HCT116 (cell line): Measurements from ENCODE around the gene RUNX2. TPM values are rescaled to one million over a fixed set of nuclear protein-coding genes. Genes with fewer than 3 reads are reported as not detected.

Experiments used
- ATAC-seq: fragments of 200-7000 bp; cut with Tn5 transposase; 2 replicates; pipeline ENCODE4 v1.9.1; 2020; ENCODE audit warnings: mild to moderate bottlenecking, moderate library complexity
- BruUV-seq: library from RNA; stranded (reverse); fragments of 400-500 nt; replicated peaks from 2 replicates; lab custom pipeline; 2021; lab: Mats Ljungman, UMichigan
- CTCF ChIA-PET: fragments of 300-600 bp; sonication (Branson Sonifier 250); formaldehyde crosslinking; loops from one replicate; lab custom pipeline; 2021; ENCODE audit warnings: antibody characterized with exemption; lab: Charles Lee
- POLR2A ChIA-PET: fragments of 300-600, 350-600 bp; sonication (Branson Sonifier 250); formaldehyde crosslinking; loops from one replicate; lab custom pipeline; 2021; ENCODE audit warnings: antibody characterized with exemption; lab: Charles Lee
- RAD21 ChIA-PET, 2 experiments: fragments of 300-600 bp; sonication (Branson Sonifier 250); formaldehyde crosslinking; loops; one replicate each; lab custom pipeline; 2023; ENCODE audit warnings: low total read pairs in 2 of 2; ENCODE audit not compliant: uncharacterized antibody in 2 of 2, unreplicated experiment in 2 of 2, low non-redundant PET in 1 of 2; lab: Charles Lee
- DNase-seq: peaks from one replicate; pipeline ENCODE4 v3.0.0-alpha.2; 2010; ENCODE audit warnings: low read depth, low spot score
- H2AFZ ChIP-seq: fragments of 200-600 bp; shearing (Covaris generic), sonication (generic); 2 replicates; pipeline ENCODE4 v1.6.1; 2017; ENCODE audit warnings: low read depth, mixed run types, mixed read lengths, antibody characterized with exemption, low read length; ENCODE audit not compliant: poor library complexity, severe bottlenecking
- H3K27ac ChIP-seq: 2 replicates; pipeline ENCODE4 v1.5.1; 2012; ENCODE audit warnings: low read depth, low read length
- H3K27me3 ChIP-seq: fragments of 200-600 bp; sonication (generic); 2 replicates; pipeline ENCODE4 v1.6.1; 2016; ENCODE audit warnings: mixed run types, low read length, mixed read lengths; ENCODE audit not compliant: insufficient read depth
- H3K36me3 ChIP-seq, 2 experiments: fragments of 200-500 bp in 1 of 2; fragments of 200-600 bp in 1 of 2; sonication (Bioruptor generic) in 1 of 2; sonication (generic) in 1 of 2; 2 replicates each; pipeline versions ENCODE4 v1.5.1 to v1.6.1; 2014 to 2016; ENCODE audit warnings: low read length in 2 of 2, inconsistent platforms in 1 of 2, mixed read lengths in 1 of 2, mixed run types in 1 of 2; ENCODE audit not compliant: insufficient read depth in 2 of 2, control insufficient read depth in 1 of 2
- H3K4me1 ChIP-seq, 2 experiments: fragments of 200-600 bp in 1 of 2; sonication (generic) in 1 of 2; 2 replicates each; pipeline versions ENCODE4 v1.5.1 to v1.6.1; 2012 to 2017; ENCODE audit warnings: low read length in 2 of 2, inconsistent platforms in 1 of 2, mild to moderate bottlenecking in 1 of 2, mixed read lengths in 1 of 2, mixed run types in 1 of 2, moderate library complexity in 1 of 2; ENCODE audit not compliant: insufficient read depth in 2 of 2, control insufficient read depth in 1 of 2
- H3K4me2 ChIP-seq: fragments of 200-600 bp; sonication (generic); 2 replicates; pipeline ENCODE4 v1.6.1; 2017; ENCODE audit warnings: mixed run types, low read length, mixed read lengths
- H3K4me3 ChIP-seq, 2 experiments: fragments of 200-600 bp in 1 of 2; sonication (generic) in 1 of 2; replicated peaks in 1 of 2; 2 replicates each; pipeline ENCODE4 v1.5.1; 2011 to 2016; ENCODE audit warnings: low read length in 2 of 2, control low read depth in 1 of 2, low read depth in 1 of 2, mild to moderate bottlenecking in 1 of 2, mixed read lengths in 1 of 2, mixed run types in 1 of 2
- H3K79me2 ChIP-seq: fragments of 200-600 bp; sonication (generic); 2 replicates; pipeline ENCODE4 v1.6.1; 2017; ENCODE audit warnings: mild to moderate bottlenecking, mixed run types, low read length, moderate library complexity, mixed read lengths; ENCODE audit not compliant: insufficient read depth
- H3K9ac ChIP-seq: fragments of 200-600 bp; sonication (generic); 2 replicates; pipeline ENCODE4 v1.6.1; 2016; ENCODE audit warnings: low read length, mixed read lengths
- H3K9me2 ChIP-seq: fragments of 200-600 bp; sonication (generic), shearing (Covaris generic); 2 replicates; pipeline ENCODE4 v1.6.1; 2017; ENCODE audit warnings: mixed run types, mild to moderate bottlenecking, moderate library complexity; ENCODE audit not compliant: insufficient read depth
- H3K9me3 ChIP-seq, 2 experiments: fragments of 200-500 bp in 1 of 2; fragments of 200-600 bp in 1 of 2; sonication (Bioruptor generic) in 1 of 2; sonication (generic) in 1 of 2; 2 replicates each; pipeline ENCODE4 v1.6.1; 2014 to 2017; ENCODE audit warnings: low read length in 2 of 2, mixed read lengths in 2 of 2, inconsistent platforms in 1 of 2, low read depth in 1 of 2, mild to moderate bottlenecking in 1 of 2, mixed run types in 1 of 2, moderate library complexity in 1 of 2; ENCODE audit not compliant: control insufficient read depth in 1 of 2, insufficient read depth in 1 of 2
- H4K20me1 ChIP-seq: fragments of 200-600 bp; sonication (generic), shearing (Covaris generic); 2 replicates; pipeline ENCODE4 v1.6.1; 2017; ENCODE audit warnings: mixed run types, mild to moderate bottlenecking, moderate library complexity; ENCODE audit not compliant: insufficient read depth
- ATF3 ChIP-seq: IDR thresholded peaks from 2 replicates; pipeline ENCODE4 v1.6.1; 2012
- CBX3 ChIP-seq: IDR thresholded peaks from 2 replicates; pipeline ENCODE4 v1.6.1; 2012; ENCODE audit warnings: low read depth
- CEBPB ChIP-seq: IDR thresholded peaks from 2 replicates; pipeline ENCODE4 v1.6.1; 2012; ENCODE audit warnings: low read depth
- CTCF ChIP-seq, 3 experiments: fragments of 200-600 bp in 1 of 3; sonication (generic) in 1 of 3; IDR thresholded peaks in 2 of 3; conservative IDR thresholded peaks in 1 of 3; 2 replicates each; pipeline ENCODE4 v1.5.1; 2012 to 2017; ENCODE audit warnings: low read depth in 2 of 3, low read length in 2 of 3, antibody characterized with exemption in 1 of 3, borderline replicate concordance in 1 of 3, control low read depth in 1 of 3, mild to moderate bottlenecking in 1 of 3, mixed read lengths in 1 of 3, mixed run types in 1 of 3, moderate library complexity in 1 of 3; ENCODE audit not compliant: insufficient read depth in 1 of 3
- EGR1 ChIP-seq: IDR thresholded peaks from 2 replicates; pipeline ENCODE4 v1.6.1; 2012; ENCODE audit warnings: low read depth
- ELF1 ChIP-seq: IDR thresholded peaks from 2 replicates; pipeline ENCODE4 v1.6.1; 2012; ENCODE audit warnings: low read depth, borderline replicate concordance
- EZH2 ChIP-seq: fragments of 200-600 bp; sonication (generic); IDR thresholded peaks from 2 replicates; pipeline ENCODE4 v1.6.1; 2017; ENCODE audit warnings: antibody characterized with exemption, mixed run types
- EZH2phosphoT487 ChIP-seq: fragments of 200-600 bp; IDR thresholded peaks from 2 replicates; pipeline ENCODE4 v1.6.1; 2018; ENCODE audit warnings: antibody characterized with exemption, borderline replicate concordance
- FOSL1 ChIP-seq: IDR thresholded peaks from 2 replicates; pipeline ENCODE4 v1.6.1; 2012; ENCODE audit warnings: low read depth
- JUND ChIP-seq: IDR thresholded peaks from 2 replicates; pipeline ENCODE4 v1.6.1; 2012
- MAX ChIP-seq: IDR thresholded peaks from 2 replicates; pipeline ENCODE4 v1.6.1; 2012
- POLR2AphosphoS5 ChIP-seq: IDR thresholded peaks from 2 replicates; pipeline ENCODE4 v1.6.1; 2011; ENCODE audit warnings: mild to moderate bottlenecking, low read depth, low read length, moderate library complexity
- RAD21 ChIP-seq: IDR thresholded peaks from 2 replicates; pipeline ENCODE4 v1.6.1; 2012; ENCODE audit warnings: low read depth, mild to moderate bottlenecking
- REST ChIP-seq: IDR thresholded peaks from 2 replicates; pipeline ENCODE4 v1.6.1; 2012; ENCODE audit warnings: low read depth
- SP1 ChIP-seq: IDR thresholded peaks from 2 replicates; pipeline ENCODE4 v1.6.1; 2012; ENCODE audit warnings: low read depth
- SRF ChIP-seq: IDR thresholded peaks from 2 replicates; pipeline ENCODE4 v1.6.1; 2012; ENCODE audit warnings: low read depth
- TCF7L2 ChIP-seq: IDR thresholded peaks from 2 replicates; pipeline ENCODE4 v1.7.0; 2011; ENCODE audit warnings: borderline replicate concordance, inconsistent platforms; ENCODE audit not compliant: insufficient read depth, insufficient read length; ENCODE audit errors: extremely low read depth
- YY1 ChIP-seq: IDR thresholded peaks from 2 replicates; pipeline ENCODE4 v1.6.1; 2011; ENCODE audit warnings: low read length, low read depth, moderate library complexity, mild to moderate bottlenecking; ENCODE audit not compliant: insufficient replicate concordance; ENCODE audit errors: extremely low read depth
- ZFX ChIP-seq: fragments of 450-650 bp; IDR thresholded peaks from 2 replicates; pipeline ENCODE4 v1.6.1; 2017
- ZNF274 ChIP-seq: fragments of 200-500 bp; sonication (Bioruptor generic); IDR thresholded peaks from 2 replicates; pipeline ENCODE4 v1.6.1; 2014; ENCODE audit warnings: mild to moderate bottlenecking, low read depth, low read length, inconsistent platforms
- intact Hi-C: fragments of 100-400 bp; cut with micrococcal nuclease; formaldehyde crosslinking; loops from 2 replicates; pipeline ENCODE4 v1.10.0; 2022
- total RNA-seq: library from RNA; stranded (reverse); gene quantifications from one replicate; pipeline ENCODE4 v1.2.1, GENCODE V29; 2021; ENCODE audit not compliant: unreplicated experiment

RUNX2 gene
- total RNA-seq, 1 experiment from 2014 or later: 1.1 TPM

GRCh38 chr6:45552536-45552935 is 224.4 kb downstream of the RUNX2 start:
- Histone ChIP-seq H3K9me2 (no peaks in the 10 kb centered on the region), H3K9me3 (no peaks in the 10 kb centered on the region), H3K36me3 (no peaks in the 10 kb centered on the region), H3K27me3 (no peaks in the 10 kb centered on the region), H3K9ac (no peak overlapping the region), H3K4me1 (peaks cover 2 to 3% of the 10 kb centered on the region in 2 experiments; a peak in 2 of 4 replicates), H3K79me2 (no peaks in the 10 kb centered on the region), H3K4me3 (no peak overlapping the region), H4K20me1 (no peaks in the 10 kb centered on the region)
- intact Hi-C loops: no loop called here
- ChIA-PET RAD21 (no interaction called here), CTCF (no interaction called here)
- ATAC-seq: no peak
- no TSS peak for BruUV-seq
- TF ChIP-seq JUND: no peak
- TF ChIP-seq ZNF274: no peak
- no peak for TF ChIP-seq FOSL1
- TF ChIP-seq ATF3: no peak
- TF ChIP-seq POLR2AphosphoS5: no peak
- TF ChIP-seq SP1: no peak
- TF ChIP-seq EZH2phosphoT487: no peak
- TF ChIP-seq RAD21: no peak
- no peak for TF ChIP-seq EZH2
- TF ChIP-seq MAX: no peak
- no peak for TF ChIP-seq CBX3
- no peak for TF ChIP-seq SRF
- TF ChIP-seq ELF1: no peak
- no peak for TF ChIP-seq EGR1
- no peak for TF ChIP-seq YY1
- no peak for TF ChIP-seq ZFX
- no peak for TF ChIP-seq TCF7L2
- no peak for TF ChIP-seq CEBPB
- no peak for TF ChIP-seq REST
- no peak for TF ChIP-seq CTCF (IDR thresholded peaks at IDR 0.05 in 2 of 3, conservative IDR thresholded peaks at IDR 0.05 in 1 of 3; ENCODE audit: borderline replicate concordance in 1 of 3, insufficient read depth in 1 of 3, low read depth in 2 of 3, low read length in 2 of 3)
- TF ChIP-seq, all 23 proteins: peak for 0
- H3K4me2 ChIP-seq: no peak overlapping the region
- no peak for DNase-seq
- H3K27ac ChIP-seq: no peak overlapping the region
- no peak overlapping the region for H2AFZ ChIP-seq
- POLR2A ChIA-PET: no interaction called here
